Parathyroid adenoma (tissue), 2 donors: ENCODE measurements around the gene HERC4.

ENCODE experiments used
- H2AFZ ChIP-seq: fragments of 300-600 bp; sonication (generic); one replicate; pipeline ENCODE4 v1.7.0; 2017; ENCODE audit warnings: antibody characterized with exemption, mild to moderate bottlenecking
- H3K27ac ChIP-seq: fragments of 300-600 bp; sonication (generic); one replicate; pipeline ENCODE4 v1.7.0; 2017
- H3K27me3 ChIP-seq: fragments of 300-600 bp; sonication (generic); one replicate; pipeline ENCODE4 v1.7.0; 2017; ENCODE audit warnings: low read length; ENCODE audit not compliant: control insufficient read depth, insufficient read depth
- H3K36me3 ChIP-seq: fragments of 300-600 bp; sonication (generic); one replicate; pipeline ENCODE4 v1.7.0; 2017; ENCODE audit warnings: low read length; ENCODE audit not compliant: control insufficient read depth, insufficient read depth
- H3K4me1 ChIP-seq: fragments of 300-600 bp; sonication (generic); one replicate; pipeline ENCODE4 v1.7.0; 2017; ENCODE audit warnings: control low read depth
- H3K4me2 ChIP-seq: fragments of 300-600 bp; sonication (generic); one replicate; pipeline ENCODE4 v1.7.0; 2017; ENCODE audit warnings: low read length
- H3K4me3 ChIP-seq: fragments of 300-600 bp; sonication (generic); one replicate; pipeline ENCODE4 v1.7.0; 2017; ENCODE audit warnings: low read depth, low read length
- H3K79me2 ChIP-seq: fragments of 300-600 bp; sonication (generic); one replicate; pipeline ENCODE4 v1.7.0; 2017; ENCODE audit warnings: control low read depth
- H3K9ac ChIP-seq: fragments of 300-600 bp; sonication (generic); one replicate; pipeline ENCODE4 v1.7.0; 2017; ENCODE audit warnings: mild to moderate bottlenecking
- H3K9me3 ChIP-seq: fragments of 300-600 bp; sonication (generic); one replicate; pipeline ENCODE4 v1.7.0; 2017; ENCODE audit warnings: low read length; ENCODE audit not compliant: control insufficient read depth
- CTCF ChIP-seq: fragments of 300-600 bp; sonication (generic); IDR thresholded peaks from one replicate; pipeline ENCODE4 v1.7.0; 2017; ENCODE audit warnings: antibody characterized with exemption, mild to moderate bottlenecking
- donor health status: primary hyperparathyroidism.

Gene HERC4

GRCh38 chr10:68103901-68104300 lies 28.8 kb upstream of the HERC4 start:
- no peaks in the 10 kb centered on the region for H3K79me2 ChIP-seq
- H3K27me3 ChIP-seq, result no peaks in the 10 kb centered on the region
- no peak overlapping the region for H3K4me2 ChIP-seq
- H3K4me1 ChIP-seq, result no peaks in the 10 kb centered on the region
- H3K9me3 ChIP-seq, result no peaks in the 10 kb centered on the region
- H3K4me3 ChIP-seq, result no peak overlapping the region
- H3K27ac ChIP-seq, result no peak overlapping the region
- H3K9ac ChIP-seq, result no peak overlapping the region
- no peaks in the 10 kb centered on the region for H3K36me3 ChIP-seq
- TF ChIP-seq CTCF, result no peak
- no peak overlapping the region for H2AFZ ChIP-seq

- no peak overlapping the region for H3K9ac ChIP-seq
- no peaks in the 10 kb centered on the region for H3K36me3 ChIP-seq
- H3K27me3 ChIP-seq, result no peaks in the 10 kb centered on the region
- no peak overlapping the region for H2AFZ ChIP-seq
- no peaks in the 10 kb centered on the region for H3K9me3 ChIP-seq
- no peak overlapping the region for H3K27ac ChIP-seq
- H3K79me2 ChIP-seq, result no peaks in the 10 kb centered on the region
- TF ChIP-seq CTCF, result no peak
- no peak overlapping the region for H3K4me3 ChIP-seq
- H3K4me1 ChIP-seq, result no peaks in the 10 kb centered on the region
- H3K4me2 ChIP-seq, result no peak overlapping the region
These were observed 28.3 kb upstream of the HERC4 start for GRCh38 chr10:68103261-68103878.

GRCh38 chr10:68101066-68101465 lies 26.0 kb upstream of the HERC4 start:
- H3K4me3 ChIP-seq, result no peak overlapping the region
- no peaks in the 10 kb centered on the region for H3K36me3 ChIP-seq
- H3K27me3 ChIP-seq, result no peaks in the 10 kb centered on the region
- no peak overlapping the region for H3K27ac ChIP-seq
- no peaks in the 10 kb centered on the region for H3K79me2 ChIP-seq
- no peak overlapping the region for H2AFZ ChIP-seq
- no peak overlapping the region for H3K9ac ChIP-seq
- no peak overlapping the region for H3K4me2 ChIP-seq
- TF ChIP-seq CTCF, result no peak
- H3K9me3 ChIP-seq, result no peaks in the 10 kb centered on the region
- H3K4me1 ChIP-seq, result no peaks in the 10 kb centered on the region

- Histone ChIP-seq H3K27ac (no peak overlapping the region), H3K4me3 (no peak overlapping the region), H3K36me3 (no peaks in the 10 kb centered on the region), H3K9me3 (no peaks in the 10 kb centered on the region), H3K79me2 (no peaks in the 10 kb centered on the region), H3K27me3 (no peaks in the 10 kb centered on the region), H3K9ac (no peak overlapping the region), H3K4me1 (no peaks in the 10 kb centered on the region), H2AFZ (no peak overlapping the region), H3K4me2 (no peak overlapping the region)
- no peak for TF ChIP-seq CTCF
These were observed 24.7 kb upstream of the HERC4 start for GRCh38 chr10:68099736-68100135.

GRCh38 chr10:68096913-68097516 lies 21.9 kb upstream of the HERC4 start:
- Histone ChIP-seq H3K79me2 (no peaks in the 10 kb centered on the region), H3K36me3 (no peaks in the 10 kb centered on the region), H3K27ac (no peak overlapping the region), H3K9ac (no peak overlapping the region), H3K4me1 (no peaks in the 10 kb centered on the region), H3K4me2 (no peak overlapping the region), H3K4me3 (no peak overlapping the region), H2AFZ (peak overlapping the region; percentile 23), H3K9me3 (no peaks in the 10 kb centered on the region), H3K27me3 (no peaks in the 10 kb centered on the region)
- no peak for TF ChIP-seq CTCF
